PC-3 (cell line): ENCODE measurements around the gene MRPL21.

ENCODE experiments used
- EZH2 ChIP-seq: fragments of 300-600 bp; sonication (generic); IDR thresholded peaks from one replicate; pipeline ENCODE4 v1.6.1; 2017; ENCODE audit warnings: antibody characterized with exemption, mild to moderate bottlenecking, low read length; ENCODE audit not compliant: unreplicated experiment
- EZH2phosphoT487 ChIP-seq: fragments of 300-600 bp; sonication (generic); IDR thresholded peaks from 2 replicates; pipeline ENCODE4 v1.6.1; 2018; ENCODE audit warnings: mild to moderate bottlenecking, antibody characterized with exemption, low read length, borderline replicate concordance
- TF ChIP-seq, protein P1 (sequence below): fragments of 300-600 bp; sonication (generic); conservative IDR thresholded peaks from 2 replicates; pipeline ENCODE4 v1.5.1; 2017; ENCODE audit warnings: antibody characterized with exemption, low read depth, mild to moderate bottlenecking, low read length

DNA sequence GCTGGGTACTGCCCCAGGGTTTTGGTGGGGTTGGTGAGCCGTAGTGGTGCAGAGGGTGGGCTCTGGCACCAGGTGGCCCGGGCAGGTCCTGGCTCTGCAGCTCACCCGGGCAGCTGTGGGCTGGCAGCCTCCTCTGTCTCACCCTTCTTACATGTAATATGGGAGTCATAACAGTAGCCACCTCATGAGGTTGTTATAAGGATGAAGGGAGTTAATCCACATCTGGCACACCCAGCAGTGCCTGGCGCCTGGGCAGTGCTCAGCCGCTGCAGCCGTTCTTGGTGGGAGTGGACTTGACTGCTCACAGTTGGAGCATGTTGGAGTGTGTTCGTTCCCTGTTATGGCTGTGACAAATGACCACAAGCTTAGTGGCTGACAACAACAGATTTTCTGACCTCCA is 28.7 kb upstream of the MRPL21 start:
- TF ChIP-seq, protein P1, sequence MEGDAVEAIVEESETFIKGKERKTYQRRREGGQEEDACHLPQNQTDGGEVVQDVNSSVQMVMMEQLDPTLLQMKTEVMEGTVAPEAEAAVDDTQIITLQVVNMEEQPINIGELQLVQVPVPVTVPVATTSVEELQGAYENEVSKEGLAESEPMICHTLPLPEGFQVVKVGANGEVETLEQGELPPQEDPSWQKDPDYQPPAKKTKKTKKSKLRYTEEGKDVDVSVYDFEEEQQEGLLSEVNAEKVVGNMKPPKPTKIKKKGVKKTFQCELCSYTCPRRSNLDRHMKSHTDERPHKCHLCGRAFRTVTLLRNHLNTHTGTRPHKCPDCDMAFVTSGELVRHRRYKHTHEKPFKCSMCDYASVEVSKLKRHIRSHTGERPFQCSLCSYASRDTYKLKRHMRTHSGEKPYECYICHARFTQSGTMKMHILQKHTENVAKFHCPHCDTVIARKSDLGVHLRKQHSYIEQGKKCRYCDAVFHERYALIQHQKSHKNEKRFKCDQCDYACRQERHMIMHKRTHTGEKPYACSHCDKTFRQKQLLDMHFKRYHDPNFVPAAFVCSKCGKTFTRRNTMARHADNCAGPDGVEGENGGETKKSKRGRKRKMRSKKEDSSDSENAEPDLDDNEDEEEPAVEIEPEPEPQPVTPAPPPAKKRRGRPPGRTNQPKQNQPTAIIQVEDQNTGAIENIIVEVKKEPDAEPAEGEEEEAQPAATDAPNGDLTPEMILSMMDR = no peak
- TF ChIP-seq EZH2 (no peak), EZH2phosphoT487 (no peak)
